Esophagus (tissue), 2 donors: ENCODE measurements around the gene GRM4. TPM values are rescaled to one million over a fixed set of nuclear protein-coding genes. Genes with fewer than 3 reads are reported as not detected.

ENCODE experiments used
- H3K27ac ChIP-seq, 2 donors: one replicate each; pipeline ENCODE4 v1.5.1; 2013; ENCODE audit warnings: low read depth in 2 of 2, mild to moderate bottlenecking in 2 of 2, inconsistent platforms in 1 of 2, low read length in 1 of 2, moderate library complexity in 1 of 2
- H3K27me3 ChIP-seq, 2 donors: one replicate each; pipeline ENCODE4 v1.6.1; 2013; ENCODE audit warnings: low read length in 2 of 2, control low read depth in 1 of 2, mild to moderate bottlenecking in 1 of 2; ENCODE audit not compliant: insufficient read depth in 2 of 2, control insufficient read depth in 1 of 2
- H3K36me3 ChIP-seq, 2 donors: one replicate each; pipeline ENCODE4 v1.6.1; 2013; ENCODE audit warnings: low read length in 1 of 2; ENCODE audit not compliant: control insufficient read depth in 2 of 2, insufficient read depth in 2 of 2
- H3K4me1 ChIP-seq, 2 donors: one replicate each; pipeline ENCODE4 v1.6.1; 2013; ENCODE audit warnings: low read length in 1 of 2; ENCODE audit not compliant: control insufficient read depth in 2 of 2, insufficient read depth in 2 of 2
- H3K4me3 ChIP-seq, 2 donors: one replicate each; pipeline ENCODE4 v1.5.1; 2013; ENCODE audit warnings: low read length in 2 of 2, mild to moderate bottlenecking in 2 of 2, low read depth in 1 of 2, moderate library complexity in 1 of 2
- H3K9me3 ChIP-seq, 2 donors: one replicate each; pipeline ENCODE4 v1.6.1; 2013; ENCODE audit warnings: mild to moderate bottlenecking in 2 of 2, low read depth in 1 of 2, low read length in 1 of 2, moderate library complexity in 1 of 2; ENCODE audit not compliant: control insufficient read depth in 2 of 2, insufficient read depth in 1 of 2
- WGBS, 2 donors: extraction: QIAGEN DNeasy Blood & Tissue Kit; methylation state at CpG; one replicate each; pipeline ENCODE4 v1.1.7; 2013; 5-methylcytosine and 5-hydroxymethylcytosine counted together
- polyA plus RNA-seq, 2 donors: library from polyadenylated mRNA; stranded (reverse); fragments of 200-250 nt; gene quantifications; one replicate each; pipeline ENCODE4 v1.2.3, GENCODE V29; 2013
- donor health status: healthy with polysubstance abuse.
- donor health status: Bipolar disorder and iron deficiency.

The GRM4 gene
- polyA plus RNA-seq, 2 donors, result 0.01 TPM; not detected in 1

- H3K27me3 ChIP-seq, result no peaks in the 10 kb centered on the region
- no peak overlapping the region for H3K4me3 ChIP-seq
- no peaks in the 10 kb centered on the region for H3K9me3 ChIP-seq
- 64 to 67% methylated on average over 18 of the region's 18 CpGs for WGBS, 2 donors
- peaks cover 2 to 6% of the 10 kb centered on the region in 2 donors for H3K4me1 ChIP-seq
- H3K27ac ChIP-seq, result no peak overlapping the region
- no peaks in the 10 kb centered on the region for H3K36me3 ChIP-seq
Observed at GRCh38 chr6:34055223-34055933, 90.5 kb downstream of the GRM4 start.

DNA sequence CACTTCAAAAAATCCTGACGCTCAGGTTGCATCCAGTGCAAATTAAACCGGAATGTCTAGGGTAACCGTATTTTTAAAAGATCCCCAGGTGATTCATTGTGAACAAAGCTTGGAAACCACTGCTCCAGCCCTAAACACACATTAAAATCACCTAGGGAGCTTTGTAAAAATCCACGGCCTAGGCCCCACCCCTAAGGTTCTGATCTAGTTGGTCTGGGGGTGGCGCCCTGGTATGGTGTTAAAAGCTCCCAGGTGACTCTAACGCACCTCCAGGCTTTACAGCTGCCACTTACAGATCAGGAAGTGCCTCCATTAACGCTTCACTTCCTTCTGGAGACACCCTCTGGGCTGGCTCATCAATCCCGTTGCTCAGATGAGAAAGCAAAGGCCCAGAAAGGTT, 92.2 kb downstream of the GRM4 start:
- Histone ChIP-seq H3K4me1 (peaks cover 2 to 6% of the 10 kb centered on the region in 2 donors), H3K27ac (peak overlapping the region in 1 of 2 donors; percentile 23), H3K36me3 (no peaks in the 10 kb centered on the region), H3K9me3 (no peaks in the 10 kb centered on the region), H3K27me3 (no peaks in the 10 kb centered on the region), H3K4me3 (no peak overlapping the region)
- 51 to 53% methylated on average over 8 of the region's 8 CpGs for WGBS, 2 donors

DNA sequence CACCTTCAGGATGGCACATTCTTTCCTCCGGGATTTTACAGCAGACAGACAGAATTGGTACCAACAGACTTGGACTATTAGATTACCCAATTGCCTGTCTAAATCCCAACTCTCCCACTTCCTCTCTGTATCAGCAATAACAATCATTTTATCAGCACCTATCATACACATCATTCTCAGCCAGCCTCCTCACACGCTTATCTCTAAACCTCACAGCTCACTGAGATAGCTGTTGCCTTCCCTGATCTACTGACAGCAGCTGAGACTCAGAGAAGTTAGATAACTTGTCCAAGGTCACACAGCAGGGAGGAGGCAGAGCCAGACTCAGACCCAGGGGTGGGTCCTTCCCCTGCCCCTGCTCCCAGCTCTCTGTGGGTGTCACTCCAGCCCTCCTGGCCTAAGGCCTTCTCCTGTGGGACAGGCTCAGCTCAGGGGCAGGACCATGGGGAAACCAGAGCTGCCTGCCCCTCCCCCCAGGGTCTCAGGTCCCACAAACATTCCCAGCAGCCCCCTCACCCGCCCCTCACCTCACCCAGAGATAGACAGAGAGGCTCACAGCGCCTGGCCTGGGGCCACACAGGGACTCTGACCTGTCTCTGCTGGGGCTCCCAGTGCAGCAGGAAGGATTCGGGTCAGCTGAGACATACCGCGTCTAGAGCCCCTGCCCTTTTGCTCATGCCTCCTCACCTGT, 92.8 kb downstream of the GRM4 start:
- Histone ChIP-seq H3K9me3 (no peaks in the 10 kb centered on the region), H3K4me1 (peaks cover 2 to 6% of the 10 kb centered on the region in 2 donors), H3K36me3 (no peaks in the 10 kb centered on the region), H3K4me3 (no peak overlapping the region), H3K27ac (peak overlapping the region in 1 of 2 donors; percentile 23), H3K27me3 (no peaks in the 10 kb centered on the region)
- 65 to 73% methylated on average over 7 of the region's 7 CpGs for WGBS, 2 donors

- no peak overlapping the region for H3K4me3 ChIP-seq
- H3K27me3 ChIP-seq, result no peaks in the 10 kb centered on the region
- no peak overlapping the region for H3K27ac ChIP-seq
- 65 to 75% methylated on average over 8 of the region's 8 CpGs for WGBS, 2 donors
- peaks cover 2 to 6% of the 10 kb centered on the region in 2 donors for H3K4me1 ChIP-seq
- no peaks in the 10 kb centered on the region for H3K9me3 ChIP-seq
- no peaks in the 10 kb centered on the region for H3K36me3 ChIP-seq
Observed at GRCh38 chr6:34052071-34052825, 93.6 kb downstream of the GRM4 start.

DNA sequence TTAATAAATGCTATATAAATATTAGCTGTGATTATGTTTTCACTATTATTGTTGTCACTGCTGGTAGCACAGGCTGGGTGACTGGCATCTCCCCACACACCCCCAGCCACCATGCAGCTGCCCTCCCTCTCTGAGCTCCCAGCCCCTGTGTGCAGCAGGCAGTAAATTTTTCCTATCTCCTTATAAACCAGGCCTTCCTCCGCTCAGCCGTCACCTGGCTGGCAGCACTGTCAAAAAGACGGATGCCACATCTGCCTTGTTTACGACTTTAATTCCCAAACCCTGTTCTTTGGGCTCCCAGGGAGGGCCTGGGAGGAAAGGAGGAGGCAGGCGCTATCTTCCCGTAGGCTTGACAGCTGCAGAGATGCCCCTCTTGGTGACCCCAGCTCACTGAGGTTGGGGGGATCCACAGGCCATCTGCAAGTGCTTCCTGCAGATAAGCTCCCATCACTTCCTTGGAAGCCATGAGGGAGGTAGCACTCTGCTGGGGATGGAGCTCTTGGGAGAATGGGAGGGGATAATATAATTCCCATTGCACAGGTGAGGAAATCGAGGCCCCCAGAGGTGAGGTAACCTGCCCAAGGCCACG, 94.5 kb downstream of the GRM4 start:
- H3K4me1 ChIP-seq, result peaks cover 2 to 5% of the 10 kb centered on the region in 2 donors
- H3K36me3 ChIP-seq, result no peaks in the 10 kb centered on the region
- no peaks in the 10 kb centered on the region for H3K9me3 ChIP-seq
- no peak overlapping the region for H3K4me3 ChIP-seq
- no peaks in the 10 kb centered on the region for H3K27me3 ChIP-seq
- 64 to 65% methylated on average over 8 of the region's 8 CpGs for WGBS, 2 donors
- H3K27ac ChIP-seq, result no peak overlapping the region

- peaks cover 2 to 3% of the 10 kb centered on the region in 2 donors for H3K4me1 ChIP-seq
- H3K4me3 ChIP-seq, result no peak overlapping the region
- no peaks in the 10 kb centered on the region for H3K27me3 ChIP-seq
- no peaks in the 10 kb centered on the region for H3K36me3 ChIP-seq
- no peak overlapping the region for H3K27ac ChIP-seq
- 85 to 91% methylated on average over 5 of the region's 5 CpGs for WGBS, 2 donors
- H3K9me3 ChIP-seq, result no peaks in the 10 kb centered on the region
Observed at GRCh38 chr6:34050691-34051090, 95.2 kb downstream of the GRM4 start.

DNA sequence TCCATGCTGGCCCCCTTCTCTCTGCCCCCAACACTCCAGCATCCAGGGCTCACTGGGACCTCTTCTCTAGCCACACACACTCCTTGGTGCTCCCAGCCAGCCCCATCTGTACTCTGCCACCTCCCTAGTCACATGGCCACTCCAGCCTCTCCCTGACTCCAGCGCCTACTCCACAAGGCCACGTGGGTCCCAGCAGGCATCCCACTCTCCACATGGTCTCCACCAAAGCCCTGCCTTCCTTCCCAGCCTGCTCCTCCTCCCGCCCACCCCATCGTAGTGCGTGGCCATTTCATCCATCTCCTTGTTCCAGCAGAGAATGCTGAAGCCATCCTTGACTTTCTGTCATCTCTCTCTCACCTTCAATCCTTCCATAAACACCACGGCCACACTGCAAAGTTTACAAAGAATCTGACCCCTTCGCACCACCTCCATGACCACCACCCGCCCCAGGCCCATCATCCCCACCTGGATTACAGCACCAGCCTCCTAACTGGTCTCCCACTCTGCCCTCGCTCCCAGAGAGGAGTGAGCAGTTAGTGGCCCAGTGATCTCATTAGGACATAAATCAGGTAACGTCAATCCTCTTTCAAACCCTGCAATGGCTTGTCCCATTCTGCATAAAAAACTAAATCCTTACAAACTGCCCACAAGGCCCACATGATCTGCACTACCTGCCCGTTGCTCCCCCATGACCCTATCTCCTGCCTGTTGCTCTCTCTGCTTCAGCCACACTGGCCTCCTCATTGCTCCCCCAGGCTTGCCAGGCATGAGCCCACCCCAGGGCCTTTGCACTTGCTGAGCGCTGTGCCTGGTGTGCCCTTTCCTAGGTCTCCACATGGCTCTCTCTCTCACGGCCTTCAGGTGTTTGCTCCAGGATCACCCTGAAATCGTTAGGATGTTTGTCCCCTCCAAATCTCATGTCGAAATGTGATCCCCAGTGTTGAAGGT, 96.2 kb downstream of the GRM4 start:
- Histone ChIP-seq H3K4me1 (peaks cover 3 to 5% of the 10 kb centered on the region in 2 donors), H3K36me3 (no peaks in the 10 kb centered on the region), H3K27me3 (no peaks in the 10 kb centered on the region), H3K4me3 (no peak overlapping the region), H3K9me3 (no peaks in the 10 kb centered on the region), H3K27ac (no peak overlapping the region)
- 76 to 77% methylated on average over 15 of the region's 15 CpGs for WGBS, 2 donors

DNA sequence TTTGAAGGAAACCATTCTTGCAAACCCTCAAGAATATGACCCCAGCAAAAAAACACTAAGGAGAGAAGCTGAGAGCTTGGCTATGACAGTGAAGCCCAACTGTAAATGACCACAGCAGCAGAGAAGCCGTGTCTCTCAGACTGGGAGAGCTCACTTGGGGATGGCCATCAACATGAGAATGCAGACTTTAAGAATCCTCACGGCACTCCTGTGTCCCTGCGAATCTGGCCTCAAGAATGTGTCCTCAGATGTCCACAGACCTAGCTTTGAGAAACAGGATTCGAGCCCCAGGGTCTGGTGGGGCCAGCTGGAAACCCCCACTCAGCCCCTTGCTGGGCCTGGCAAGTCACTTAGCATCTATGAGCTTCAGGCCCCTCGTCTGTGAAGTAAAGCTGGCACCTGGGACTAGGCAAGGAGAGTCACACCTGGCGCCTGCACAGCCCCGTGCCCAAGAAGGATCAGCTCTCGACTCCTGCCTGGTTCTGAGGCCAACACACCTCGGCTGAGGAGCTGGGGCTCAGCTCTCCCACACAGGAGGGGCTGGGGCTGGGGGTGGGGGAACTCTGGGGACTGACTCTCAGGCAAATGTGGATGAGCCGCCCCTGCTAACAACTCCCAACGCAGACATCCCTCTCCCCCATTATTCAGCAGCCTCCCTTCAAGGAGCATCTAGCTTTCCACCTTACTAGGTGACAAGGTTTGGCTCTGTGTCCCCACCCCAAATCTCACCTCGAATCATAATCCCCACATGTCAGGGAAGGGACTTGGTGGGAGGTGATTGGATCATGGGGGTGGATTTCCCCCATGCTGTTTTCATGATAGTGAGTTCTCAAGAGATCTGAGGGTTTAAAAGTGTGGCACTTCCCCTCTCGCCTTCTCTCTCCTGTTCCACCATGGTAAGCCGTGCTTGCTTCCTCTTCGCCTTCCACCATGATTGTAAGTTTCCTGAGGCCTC, 97.7 kb downstream of the GRM4 start:
- no peak overlapping the region for H3K4me3 ChIP-seq
- 61 to 62% methylated on average over 15 of the region's 15 CpGs for WGBS, 2 donors
- H3K4me1 ChIP-seq, result peaks cover under 1 to 4% of the 10 kb centered on the region in 2 donors
- H3K36me3 ChIP-seq, result no peaks in the 10 kb centered on the region
- no peak overlapping the region for H3K27ac ChIP-seq
- no peaks in the 10 kb centered on the region for H3K9me3 ChIP-seq
- H3K27me3 ChIP-seq, result no peaks in the 10 kb centered on the region
